Suppressor macrophage treated with lipopolysaccharide for 4 hours (primary cell): ENCODE results near the gene RABEPK.
"Not testable (repeated sequence)": the region's sequence is repeated elsewhere in the genome, so short reads cannot be mapped to it uniquely, and the experiment has no call there.

ENCODE experiments used
- DNase-seq: peaks from one replicate; pipeline ENCODE4 v3.0.0-alpha.2; 2020

Gene RABEPK

DNA sequence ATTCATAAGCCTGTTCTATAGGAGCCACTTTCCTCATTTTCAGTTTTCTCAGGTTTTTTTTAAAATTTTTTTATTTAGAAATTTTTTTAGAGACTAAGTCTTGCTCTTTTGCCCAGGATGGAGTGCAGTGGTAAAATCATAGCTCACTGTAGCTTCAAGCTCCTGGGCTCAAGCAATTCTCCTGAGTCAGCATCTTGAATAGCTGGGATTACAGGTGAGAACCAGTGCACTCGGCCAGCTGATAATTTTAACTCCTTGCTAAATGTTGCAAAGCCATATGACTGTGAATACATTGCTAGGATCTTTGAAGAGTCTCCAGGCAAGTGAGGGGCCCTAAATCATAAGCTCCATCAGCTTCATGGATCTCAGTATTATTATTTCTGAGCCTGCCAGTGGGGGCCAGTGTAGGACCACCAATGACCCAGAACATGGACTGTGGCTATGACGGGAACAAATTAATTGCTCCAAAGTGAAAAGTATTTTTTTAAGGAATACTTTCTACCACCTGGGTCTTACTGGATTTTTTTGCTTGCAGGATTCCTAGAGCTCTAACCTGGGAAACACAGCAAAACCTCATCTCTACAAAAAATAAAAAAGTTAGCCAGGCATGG is 55.5 kb downstream of the RABEPK start:
- no peak for DNase-seq

DNA sequence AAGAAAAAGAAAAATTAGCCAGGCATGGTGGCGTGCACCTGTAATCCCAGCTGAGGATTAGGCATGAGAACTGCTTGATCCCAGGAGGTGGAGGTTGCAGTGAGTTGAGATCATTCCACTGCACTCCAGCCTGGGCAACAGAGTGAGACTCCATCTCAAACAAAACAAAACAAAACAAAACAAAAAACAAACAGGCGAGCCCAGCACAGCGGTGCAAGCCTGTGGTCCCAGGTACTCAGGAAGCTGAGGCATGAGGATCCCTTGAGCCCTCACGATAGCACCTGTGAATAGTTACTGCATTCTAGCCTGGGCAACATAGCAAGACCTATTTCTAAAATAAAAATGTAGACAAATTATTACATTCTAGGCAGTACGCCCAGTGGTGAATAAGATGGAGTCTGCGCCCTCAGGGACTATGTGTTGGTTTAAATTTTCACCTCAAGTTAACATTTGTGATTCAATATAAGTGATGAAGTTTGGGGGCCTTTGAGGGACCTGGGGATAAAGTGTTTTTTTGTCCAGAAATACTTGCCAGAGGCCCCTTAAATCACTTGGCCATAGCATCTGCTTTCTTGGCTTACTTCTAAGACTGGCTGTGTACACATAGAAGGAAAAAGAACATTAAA is 57.9 kb downstream of the RABEPK start:
- no peak for DNase-seq

DNA sequence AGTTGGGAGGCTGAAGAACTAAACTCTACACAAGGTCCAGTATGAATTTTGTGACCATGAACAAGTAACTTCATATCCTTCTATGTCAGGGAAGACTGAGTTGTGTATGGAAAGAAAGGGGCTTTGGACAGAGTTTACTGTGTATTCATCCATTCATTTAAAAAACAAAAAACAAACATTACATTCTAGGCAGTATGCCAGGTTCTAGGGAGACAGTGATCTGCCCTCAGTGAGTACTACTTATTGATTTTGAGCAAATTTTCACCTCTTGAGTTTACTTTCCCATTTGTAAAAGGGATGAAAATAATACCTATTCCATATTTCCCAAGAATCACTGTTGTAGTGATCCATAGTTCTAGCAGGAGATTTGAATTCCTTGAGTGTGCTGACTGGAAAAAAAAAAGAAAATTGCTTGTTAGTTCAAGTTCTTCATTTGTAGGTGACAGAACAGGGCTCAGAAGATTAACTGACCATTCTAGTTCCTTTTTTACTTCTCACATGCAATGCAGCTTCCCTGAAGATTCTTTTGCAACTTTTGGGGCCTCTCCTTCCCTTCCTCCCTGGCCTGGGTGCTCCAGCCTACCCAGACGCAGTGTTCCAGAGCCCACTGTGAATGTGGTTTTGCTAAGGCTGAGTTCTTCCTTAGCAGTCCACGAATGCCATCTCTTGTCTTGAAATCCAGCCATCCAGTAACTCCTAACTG is 58.6 kb downstream of the RABEPK start:
- DNase-seq, result peak; percentile 74

DNA sequence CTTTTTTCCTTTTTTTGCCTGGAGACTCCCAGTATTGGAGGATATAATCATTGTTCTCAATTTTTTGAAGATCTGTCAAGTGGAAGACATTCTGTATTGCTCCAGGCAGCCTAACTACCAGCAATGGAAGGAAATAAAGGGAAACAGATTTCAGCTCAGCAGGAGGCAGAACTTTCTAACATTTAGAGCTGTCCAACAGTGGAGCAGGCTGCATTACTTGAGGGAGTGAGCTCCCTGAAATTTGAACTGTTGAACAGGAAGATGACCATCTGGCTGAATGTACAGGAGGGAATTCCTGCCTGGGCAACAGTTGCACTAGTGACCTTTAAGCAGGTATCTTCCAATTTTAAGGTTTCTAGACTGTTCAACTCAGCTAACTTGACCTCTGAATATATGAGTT is 60.2 kb downstream of the RABEPK start:
- DNase-seq, result no peak

DNA sequence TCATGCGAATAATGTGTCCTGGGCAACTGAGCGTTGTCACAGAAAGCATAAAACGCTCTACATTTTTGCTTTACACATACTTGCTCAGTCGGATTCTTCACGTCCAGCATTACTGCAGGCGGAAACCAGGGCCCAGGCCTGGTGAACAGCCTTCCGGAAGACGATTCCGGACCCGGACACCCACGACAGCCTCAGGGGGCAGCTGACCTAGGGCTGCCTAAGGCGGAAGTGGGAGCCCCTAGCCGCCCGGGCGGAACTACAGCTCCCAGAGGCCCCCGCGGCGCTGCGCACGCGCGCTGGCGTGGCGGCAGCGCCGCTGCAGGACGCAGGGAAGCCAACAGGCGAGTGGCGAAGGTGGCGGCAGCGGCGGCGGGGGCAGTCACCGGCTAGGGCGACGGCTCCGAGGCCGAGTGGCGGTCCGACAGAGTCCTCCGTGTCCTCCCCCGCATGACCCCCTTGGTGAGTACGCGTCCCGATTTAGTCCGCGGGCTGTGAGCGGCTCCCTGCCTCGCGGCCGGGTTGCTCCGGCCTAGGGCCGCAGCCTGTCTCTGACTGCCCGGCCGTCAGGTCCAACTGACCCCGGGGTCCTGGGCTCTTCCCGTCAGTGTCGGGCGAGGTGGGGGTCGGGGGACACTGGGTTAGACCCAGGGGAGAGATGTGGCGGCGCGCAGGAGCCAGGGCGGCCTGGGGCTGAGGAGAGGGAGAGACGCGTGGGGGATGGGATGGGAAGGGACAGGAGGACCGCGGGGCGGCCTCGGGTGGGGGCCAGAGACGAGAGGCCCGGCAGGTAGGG is 61.4 kb downstream of the RABEPK start, which contains the start of gene GAPVD1:
Gene GAPVD1, plus strand, starts transcription at position 326 of the 793 bp plus-strand sequence. CDS start 37,096 bp downstream, outside the sequence.
- DNase-seq, result peak; percentile 98

DNA sequence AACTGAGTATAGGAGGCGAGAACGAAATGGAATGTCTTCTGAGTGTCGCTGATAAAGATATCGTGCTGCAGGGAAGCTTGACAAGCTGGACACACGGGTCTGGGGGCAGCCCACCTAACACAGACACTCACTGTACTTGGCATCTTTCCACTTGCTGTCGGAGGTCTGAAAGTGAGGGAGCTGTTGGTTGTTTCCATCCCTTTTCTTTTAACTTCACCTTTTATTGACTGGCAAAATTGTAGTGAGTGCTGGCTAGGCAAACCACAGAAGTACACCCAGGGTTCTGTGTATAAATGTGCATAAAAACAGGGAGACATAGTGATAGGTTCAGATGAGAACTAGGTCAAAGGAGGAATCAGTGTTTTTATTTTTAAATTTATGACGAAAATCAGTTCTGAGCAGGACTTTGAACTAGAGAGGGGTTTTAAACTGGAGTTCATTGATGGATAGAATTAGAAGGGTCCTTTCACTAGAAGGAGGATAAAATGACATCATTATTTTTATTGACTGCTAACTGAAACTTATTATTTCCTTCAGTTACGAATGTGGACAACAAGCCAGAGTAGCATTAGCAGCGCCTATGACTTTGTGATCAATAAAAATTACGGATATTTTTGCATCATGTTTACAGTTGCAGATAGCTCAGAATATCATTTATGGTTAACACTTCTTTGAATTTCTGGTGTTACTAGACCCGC is 62.1 kb downstream of the RABEPK start:
- no peak for DNase-seq

DNA sequence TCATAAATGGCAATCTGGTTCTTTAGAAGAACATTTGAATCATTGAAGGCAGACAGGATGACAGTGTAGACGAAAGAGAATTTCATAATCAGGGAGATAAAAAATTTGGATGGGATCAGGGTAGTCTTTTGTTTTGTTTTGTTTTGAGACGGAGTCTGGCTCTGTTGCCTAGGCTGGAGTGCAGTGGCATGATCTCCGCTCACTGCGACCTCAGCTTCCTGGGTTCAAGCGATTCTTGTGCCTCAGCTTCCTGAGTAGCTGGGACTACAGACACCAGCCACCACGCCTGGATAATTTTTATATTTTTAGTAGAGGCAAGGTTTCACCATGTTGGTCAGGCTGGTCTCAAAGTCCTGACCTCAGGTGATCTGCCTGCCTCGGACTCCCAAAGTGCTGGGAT is 63.7 kb downstream of the RABEPK start:
- not testable (repeated sequence) for DNase-seq

DNA sequence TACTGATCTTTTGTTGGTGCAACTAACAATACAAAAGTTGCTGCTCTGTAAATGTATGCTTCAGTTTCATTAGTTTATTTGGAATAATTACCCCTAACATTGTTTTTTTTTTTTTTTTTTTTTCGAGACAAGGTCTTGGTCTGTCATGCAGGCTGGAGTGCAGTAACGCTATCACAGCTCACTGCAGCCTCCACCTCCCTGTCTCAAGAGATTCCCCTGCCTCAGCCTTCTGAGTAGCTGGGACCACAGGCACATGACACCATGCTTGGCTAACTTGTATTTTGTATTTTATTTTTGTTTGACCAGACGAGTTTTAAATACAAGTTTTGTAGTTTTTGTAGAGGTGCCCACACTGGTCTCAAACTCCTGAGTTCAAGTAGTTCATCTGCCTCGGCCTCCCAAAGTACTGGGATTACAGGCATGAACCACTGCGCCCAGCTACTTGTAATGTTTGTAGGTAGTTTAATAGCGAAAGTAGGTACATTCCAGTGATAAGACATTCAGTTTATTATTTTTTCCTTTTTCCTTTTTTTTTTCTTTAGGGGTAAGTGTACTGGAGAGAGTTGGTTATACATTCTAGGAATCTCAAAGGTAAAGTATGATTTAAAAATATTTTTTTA is 68.2 kb downstream of the RABEPK start:
- no peak for DNase-seq

DNA sequence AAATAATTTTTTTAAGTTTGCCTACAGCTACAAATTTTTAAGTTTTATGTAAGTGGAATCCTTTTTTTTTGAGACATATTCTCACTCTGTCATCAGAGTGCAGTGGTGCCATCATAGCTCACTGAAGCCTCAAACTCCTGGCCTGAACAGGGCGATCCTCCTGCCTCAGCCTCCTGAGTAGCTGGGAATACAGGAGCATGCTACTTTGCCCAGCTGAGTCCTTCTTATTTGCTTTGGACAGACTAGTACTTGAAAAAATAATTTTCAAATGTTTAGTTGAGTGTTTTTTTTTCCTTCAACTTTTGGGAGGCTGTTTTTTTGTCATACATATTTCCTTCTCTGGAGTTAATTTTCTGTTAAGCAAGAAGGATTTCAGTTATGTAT is 68.7 kb downstream of the RABEPK start:
- DNase-seq, result no peak

DNA sequence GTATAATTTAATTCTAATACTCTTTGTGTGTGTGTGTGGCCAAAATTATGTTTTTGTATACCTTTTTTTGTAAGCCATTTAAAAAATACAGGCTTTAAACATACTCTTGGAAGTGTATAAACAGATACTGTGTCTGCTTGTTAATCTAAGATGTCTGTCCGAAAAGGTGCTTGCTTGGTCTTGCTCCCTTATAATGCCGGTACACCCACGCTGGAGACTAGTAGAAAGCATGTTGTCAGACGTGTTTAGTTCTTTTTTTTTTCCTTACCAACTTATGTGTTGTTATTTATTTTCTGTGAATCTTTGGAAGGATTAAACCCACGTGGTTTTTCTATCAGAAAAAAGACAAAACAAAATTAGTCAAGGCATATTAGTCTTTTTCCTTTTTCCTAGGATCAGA is 70.7 kb downstream of the RABEPK start:
- DNase-seq, result no peak

DNA sequence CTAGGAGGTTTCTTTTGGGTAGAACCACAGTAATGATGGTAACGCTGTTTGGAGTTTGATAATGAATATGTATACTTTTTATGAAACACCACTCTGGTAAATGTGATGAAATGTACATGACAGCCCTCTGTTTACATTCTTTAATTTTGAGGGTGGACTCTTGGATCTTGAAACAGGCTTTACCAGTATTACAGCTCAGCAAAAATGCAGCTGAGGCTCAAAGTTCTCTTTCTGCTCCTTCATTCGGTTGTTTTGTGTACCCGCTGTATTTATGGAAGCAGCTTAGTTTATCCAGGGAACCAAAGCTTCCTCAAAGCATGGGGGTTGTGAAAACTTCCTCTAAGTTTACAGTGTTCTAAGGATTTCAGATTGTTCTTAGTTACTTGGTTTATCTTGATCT is 72.4 kb downstream of the RABEPK start:
- DNase-seq, result peak; percentile 28

DNA sequence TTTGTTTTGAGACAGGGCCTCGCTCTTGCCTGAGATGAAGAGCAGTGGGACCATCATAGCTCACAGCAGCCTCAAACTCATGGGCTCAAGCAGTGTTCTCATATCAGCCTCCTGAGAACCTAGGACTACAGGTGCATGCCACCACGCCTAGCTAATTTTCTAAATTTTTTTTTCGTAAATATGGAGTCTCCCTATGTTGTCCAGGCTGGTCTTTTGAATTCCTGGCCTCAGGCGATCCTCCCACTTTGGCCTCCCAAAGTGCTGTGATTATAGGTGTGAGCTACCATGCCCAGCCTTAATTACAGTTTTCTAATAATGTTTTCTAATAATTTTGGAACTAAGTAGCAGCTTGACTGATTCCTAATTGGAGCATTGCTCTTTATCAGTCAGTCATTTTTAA is 76.4 kb downstream of the RABEPK start:
- DNase-seq, result no peak

DNA sequence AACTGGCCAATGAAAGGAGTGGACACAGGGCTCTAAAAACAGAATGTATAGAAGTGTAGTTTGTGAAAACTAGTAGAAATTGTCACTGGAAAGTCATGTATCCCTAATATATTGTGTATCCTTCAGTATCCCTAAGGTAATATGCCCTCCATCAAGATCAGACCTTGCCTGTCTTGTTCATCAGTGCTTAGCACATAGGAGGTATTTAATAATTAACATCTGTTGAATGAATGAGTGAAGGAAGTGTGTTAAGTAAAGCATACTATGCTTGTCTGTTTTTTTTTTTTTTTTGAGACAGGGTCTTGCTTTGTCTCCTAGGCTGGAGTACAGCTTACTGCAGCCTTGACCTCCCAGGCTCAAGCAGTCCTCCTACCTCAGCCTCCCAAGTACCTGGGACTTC is 77.1 kb downstream of the RABEPK start:
- no peak for DNase-seq

DNA sequence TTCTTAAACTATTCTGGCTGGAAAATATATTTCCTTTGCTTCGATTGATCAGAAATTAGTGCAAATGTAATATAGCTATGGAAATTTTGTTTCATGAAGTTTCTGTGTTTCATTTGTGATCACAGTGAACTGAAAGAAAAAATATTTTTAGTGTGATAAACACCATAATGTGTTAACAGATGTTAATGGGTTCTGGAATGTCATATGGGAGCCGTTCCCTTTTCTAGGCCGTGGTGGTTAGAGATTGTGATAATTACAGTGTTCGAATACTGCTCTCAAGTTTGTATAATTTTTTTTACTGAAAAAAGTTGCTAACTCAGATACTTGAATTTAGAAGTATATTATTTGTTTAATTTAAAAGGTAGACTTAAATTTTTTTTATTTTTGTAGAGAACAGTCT is 80.6 kb downstream of the RABEPK start:
- no peak for DNase-seq
